HG03575 (cell line): ENCODE measurements around the gene RCN1.
"Not testable (repeated sequence)": the region's sequence is repeated elsewhere in the genome, so short reads cannot be mapped to it uniquely, and the experiment has no call there.

Experiments used
- ATAC-seq: cut with Tn5 transposase; IDR thresholded peaks from one replicate; pipeline ENCODE4 v1.9.1; 2021; ENCODE audit not compliant: unreplicated experiment, insufficient number of reproducible peaks, low FRiP score; ENCODE audit errors: extremely low read depth

Gene RCN1

DNA sequence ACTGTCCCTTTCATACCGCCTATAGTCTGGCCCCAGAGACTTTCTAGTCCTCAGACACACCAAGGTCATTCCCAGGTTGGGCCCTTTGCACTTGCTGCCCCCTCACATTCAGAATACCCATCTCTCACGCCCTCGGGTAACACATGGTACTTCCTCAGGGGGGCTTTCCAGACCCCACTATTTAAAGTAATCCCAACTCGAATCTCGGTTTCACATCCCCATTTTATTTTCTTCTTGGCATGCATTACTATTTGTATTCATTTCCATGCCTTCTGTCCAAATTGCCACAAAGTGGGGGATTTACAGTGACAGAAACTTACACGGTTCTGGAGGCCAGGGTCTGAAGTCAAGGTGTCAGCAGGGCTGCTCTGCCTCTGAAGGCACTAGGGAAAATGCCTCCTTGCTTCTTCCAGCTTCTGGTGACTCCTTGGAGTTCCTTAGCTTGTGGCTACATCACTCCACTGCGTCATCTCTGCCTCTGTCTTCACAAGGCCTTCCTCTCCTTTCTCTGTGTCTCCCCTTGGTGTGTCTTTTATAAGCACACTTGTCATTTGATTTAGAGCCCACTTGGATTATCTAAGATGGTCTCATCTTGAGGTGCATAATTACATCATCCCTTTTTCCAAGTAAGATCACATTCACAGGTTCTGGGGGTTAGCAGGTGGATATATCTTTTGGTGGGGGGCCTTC is 15.1 kb downstream of the RCN1 start:
- ATAC-seq: no peak

DNA sequence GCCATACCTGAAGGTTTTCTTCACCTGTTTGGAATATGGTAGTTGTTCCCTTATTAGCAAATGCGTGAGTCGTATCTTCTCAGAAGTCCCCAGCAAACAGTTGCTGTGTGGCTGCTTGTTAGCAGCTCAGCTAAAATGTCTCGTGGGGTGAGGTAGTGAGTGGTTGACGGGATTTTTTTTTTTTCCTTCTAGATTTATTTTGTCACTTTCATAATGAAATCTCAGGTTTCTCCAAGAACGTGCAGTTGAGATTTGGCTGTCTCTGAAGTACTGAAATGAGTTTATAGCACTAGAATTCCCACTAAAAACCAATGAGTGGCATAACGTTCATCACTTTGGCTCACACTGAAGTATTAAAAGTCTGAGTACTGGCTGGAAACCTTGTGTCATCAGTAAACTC is 16.8 kb downstream of the RCN1 start:
- ATAC-seq: no peak

DNA sequence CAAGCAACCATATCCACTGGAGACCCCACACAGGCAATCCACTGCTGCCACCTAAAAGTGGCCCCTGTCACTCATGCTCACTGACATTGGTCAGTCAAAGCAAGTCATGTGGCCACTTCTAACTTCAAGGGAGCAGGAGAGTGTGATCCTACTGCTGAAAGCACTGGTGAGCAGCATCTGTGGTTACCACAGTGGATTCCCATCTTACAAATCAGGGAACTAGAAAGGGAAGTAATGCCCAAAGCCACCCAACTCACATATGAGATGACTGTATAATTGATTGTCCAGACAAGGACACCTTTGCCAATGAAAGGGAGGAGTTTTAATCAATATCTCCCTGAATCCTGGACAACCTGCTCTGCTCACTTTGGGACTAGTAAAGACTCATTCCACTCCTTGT is 17.7 kb downstream of the RCN1 start:
- no peak for ATAC-seq

DNA sequence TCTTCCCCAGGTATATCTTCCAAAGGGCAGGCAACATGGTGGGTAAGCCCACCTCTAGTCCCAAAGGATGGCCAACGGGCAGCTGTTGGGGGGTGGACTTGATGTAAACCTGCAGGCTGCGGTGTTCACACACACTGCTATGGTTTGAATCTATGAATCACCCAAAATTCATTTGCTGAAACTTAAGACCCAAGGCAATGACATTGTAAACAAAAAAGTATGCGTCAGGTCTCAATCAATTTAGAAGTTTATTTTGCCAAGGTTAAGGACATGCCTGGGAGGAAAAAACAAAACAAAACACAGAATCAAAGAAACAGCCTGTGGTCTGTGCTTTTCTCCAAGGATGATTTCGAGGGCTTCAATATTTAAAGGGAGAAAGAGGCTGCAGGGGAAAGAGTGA is 18.3 kb downstream of the RCN1 start:
- ATAC-seq: no peak

DNA sequence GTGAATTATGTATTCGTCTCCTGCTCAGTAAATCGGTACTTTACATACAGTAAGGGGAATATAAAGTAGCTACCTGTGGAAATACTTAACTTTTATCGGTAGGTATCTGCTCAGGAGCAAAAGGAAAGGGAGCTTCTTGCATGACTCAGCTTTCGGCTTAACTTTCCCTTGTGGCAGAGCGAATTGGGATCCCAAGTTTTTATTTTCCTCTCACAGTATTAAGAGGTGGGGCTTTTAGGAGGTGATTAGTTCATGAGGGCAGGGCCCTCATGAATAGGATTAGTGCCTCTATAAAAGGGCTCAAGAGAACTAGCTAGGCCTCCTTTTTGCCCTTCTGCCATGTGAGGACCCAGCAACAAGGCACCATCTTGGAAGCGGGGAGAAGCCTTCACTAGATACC is 18.7 kb downstream of the RCN1 start:
- ATAC-seq: no peak

DNA sequence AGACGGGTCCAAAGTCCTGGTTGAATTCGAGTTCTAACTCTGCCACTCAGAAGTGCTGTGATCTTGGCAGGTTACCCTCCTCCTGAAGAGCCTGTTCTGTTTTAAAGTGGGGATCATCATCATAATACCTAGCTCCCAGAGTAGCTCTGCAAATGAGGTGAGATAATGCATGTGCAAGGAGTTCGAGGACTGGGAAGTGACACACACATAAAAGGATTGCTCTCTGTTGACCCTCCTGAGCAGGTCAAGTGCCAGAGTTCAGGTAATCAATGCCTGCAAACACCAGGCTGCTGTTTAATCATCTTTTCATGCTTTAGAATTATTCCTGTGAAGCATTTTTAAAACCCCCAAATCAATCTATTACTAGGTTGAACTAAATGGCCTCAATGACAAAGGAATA is 19.9 kb downstream of the RCN1 start:
- no peak for ATAC-seq

DNA sequence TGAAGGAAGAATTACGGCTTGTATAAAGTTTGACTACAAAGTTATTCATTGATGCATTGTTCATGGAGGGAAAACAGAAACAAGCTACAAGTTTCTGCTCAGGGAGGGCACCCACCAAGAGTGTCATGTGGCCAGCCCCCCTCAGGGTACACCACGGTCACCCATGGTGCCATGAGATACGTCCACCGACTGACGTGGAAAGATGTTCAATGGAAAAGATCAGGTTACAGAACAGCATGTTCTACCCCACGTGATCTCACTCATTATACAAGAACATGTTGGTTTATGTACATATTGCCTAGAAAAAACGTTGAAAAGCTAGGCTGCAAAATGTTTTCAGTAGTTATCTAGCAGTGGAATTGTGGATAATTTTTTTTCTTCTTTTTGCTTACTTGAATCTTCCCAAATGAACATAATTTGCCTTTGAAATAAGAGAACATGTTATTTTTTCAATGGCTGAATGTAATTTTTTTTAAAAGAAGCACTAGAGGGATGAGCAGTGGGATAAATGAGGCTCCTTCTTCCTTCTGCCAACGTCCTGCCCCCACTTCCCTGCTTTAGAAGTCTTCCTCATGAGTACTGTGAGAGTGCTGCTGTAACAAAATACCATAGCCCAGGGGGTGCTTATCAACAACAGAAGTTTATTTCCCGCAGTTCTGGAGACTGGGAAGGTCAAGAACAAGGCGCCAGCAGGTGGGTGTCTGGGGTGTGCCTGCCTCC is 22.5 kb downstream of the RCN1 start:
- ATAC-seq: no peak

DNA sequence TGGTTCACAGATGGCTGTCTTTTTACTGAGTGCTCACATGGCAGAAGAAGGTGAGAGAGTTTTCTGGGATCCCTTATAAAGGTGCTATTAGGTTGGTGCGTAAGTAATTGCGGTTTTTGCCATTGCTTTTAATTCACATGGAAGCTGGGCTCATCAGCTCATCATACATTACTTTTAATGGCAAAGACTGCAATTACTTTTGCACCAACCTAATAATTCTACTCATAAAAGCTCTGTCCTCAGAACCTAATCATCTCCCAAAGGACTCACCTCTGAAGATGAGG is 23.0 kb downstream of the RCN1 start:
- ATAC-seq: no peak

DNA sequence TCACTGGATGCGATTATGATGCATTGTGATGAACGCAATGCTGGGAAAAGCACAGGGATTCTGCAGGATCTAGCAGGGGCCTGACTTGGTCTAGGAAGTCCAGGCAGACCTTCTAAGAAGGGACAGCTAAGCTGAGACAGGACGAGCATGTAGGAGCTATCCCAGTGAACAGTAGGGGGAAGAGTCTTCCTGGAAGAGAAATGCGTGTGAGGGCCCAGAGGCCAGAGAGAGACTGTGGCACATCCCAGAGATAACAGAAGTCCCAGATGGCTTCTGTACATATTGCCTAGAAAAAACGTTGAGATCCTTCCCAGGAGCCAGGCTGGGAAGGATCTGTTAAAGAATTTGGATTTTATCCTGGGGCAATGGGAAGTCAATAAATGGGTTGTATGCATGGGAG is 24.6 kb downstream of the RCN1 start:
- ATAC-seq: no peak

DNA sequence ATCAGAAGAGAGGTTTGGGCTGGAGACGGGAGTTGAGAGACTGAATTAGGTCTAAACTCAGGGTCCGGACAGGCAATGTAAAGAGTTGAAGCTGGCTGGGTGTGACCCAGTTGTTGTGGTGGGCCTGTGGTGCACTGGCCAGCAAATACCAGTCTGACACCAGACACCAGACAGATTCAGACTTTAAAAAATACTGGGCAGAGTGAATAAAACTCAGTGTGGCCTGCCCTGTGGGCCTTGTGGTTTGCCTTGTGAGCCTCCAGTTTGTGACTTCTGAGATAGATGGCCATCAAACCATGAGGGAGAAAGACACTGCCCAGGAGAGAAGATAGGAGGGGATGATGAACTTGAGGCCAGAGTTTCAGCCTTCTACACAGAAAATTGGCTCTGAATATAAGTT is 25.8 kb downstream of the RCN1 start:
- no peak for ATAC-seq

DNA sequence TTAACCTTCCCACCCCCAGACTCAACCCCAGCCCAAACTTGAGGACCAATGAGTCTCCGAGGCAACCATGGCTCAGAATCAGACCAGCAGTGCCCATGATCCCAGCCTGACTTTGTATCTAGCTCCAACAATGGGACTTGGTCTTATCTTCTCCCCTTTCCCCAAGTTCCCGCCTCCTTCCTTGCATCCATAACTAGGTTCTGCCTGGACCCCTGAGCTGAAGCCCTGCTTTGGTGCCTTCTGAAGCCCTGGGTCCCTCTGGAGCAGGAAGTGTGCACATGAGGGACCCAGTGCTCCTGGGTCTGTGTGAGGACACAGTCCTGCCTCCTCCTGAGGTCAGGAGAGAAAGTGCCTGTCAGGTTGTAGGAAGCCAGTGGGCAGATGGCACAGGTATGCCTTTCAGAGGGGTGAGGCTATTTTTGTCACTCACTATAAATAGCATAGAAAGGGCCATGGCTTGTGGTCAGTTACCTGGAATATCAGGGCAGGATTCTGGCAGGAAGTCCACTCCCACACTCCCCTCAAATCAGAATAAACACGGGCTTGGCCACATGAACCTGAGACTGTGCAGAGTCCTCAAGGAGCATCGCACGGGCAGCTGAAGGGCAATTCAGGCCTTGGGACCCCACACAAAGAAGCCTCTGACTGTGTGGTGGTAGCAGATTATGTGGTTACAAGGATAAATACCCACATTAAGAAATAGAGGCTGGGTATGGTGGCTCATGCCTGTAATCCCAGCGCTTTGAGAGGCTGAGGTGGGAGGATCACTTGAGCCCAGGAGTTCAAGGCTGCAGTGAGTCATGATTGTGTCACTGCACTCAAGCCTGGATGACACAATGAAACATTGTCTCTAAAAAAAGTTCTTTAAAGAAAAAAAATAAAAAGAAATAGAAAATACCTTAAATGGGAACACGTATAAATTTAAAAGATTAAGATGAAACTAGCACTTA is 27.4 kb downstream of the RCN1 start:
- no peak for ATAC-seq

DNA sequence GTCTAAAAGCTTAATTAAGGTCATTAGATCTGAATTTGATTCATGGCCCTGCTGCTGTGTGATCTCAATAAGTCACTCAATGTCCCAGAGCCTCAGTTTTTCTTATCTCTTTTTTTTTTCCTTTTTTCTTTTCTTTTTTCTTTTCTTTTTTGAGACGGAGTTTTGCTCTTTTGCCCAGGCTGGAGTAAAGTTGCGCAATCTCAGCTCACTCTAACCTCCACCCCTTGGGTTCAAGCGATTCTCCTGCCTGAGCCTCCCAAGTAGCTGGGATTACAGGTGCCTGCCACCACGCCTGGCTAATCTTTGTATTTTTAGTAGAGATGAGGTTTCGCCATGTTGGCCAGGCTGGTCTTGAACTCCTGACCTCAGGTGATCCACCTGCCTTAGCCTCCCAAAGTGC is 28.3 kb downstream of the RCN1 start:
- ATAC-seq: not testable (repeated sequence)

DNA sequence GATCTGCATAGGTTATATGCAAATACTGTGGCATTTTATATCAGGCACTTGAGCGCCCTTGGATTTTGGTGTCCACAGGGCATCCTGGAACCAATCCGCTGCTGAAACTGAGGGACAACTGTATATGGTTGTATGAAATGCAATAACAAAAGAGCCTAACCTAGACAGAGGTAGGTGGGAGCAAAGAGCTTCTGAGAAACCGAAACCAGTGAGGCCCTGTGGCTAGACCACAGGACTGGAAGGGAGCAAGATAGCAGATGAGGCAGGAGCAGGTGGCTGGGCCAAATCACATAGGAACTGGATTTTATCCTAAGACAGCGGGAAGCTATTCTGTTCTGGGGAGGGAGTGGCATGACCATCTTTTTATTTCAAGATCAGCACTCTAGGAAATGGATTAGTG is 30.1 kb downstream of the RCN1 start:
- no peak for ATAC-seq

DNA sequence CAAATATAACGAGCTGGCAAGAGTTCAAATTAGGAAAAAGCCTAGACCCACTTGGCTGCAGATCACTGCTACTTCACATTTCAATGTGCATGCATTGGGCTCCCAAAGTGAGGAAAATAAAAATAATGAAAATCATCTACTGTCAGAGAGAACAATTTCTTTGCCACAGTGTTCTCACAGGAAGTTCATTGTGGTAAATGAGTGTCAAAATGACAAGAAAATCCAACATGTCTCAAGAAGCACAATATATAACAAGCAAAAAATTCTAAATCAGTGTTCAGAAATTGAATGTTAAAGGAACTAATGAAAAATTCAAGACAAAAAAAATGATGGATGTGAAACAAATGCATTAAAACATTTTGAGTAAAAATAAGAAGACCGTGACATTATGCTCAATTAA is 31.3 kb downstream of the RCN1 start:
- ATAC-seq: no peak

DNA sequence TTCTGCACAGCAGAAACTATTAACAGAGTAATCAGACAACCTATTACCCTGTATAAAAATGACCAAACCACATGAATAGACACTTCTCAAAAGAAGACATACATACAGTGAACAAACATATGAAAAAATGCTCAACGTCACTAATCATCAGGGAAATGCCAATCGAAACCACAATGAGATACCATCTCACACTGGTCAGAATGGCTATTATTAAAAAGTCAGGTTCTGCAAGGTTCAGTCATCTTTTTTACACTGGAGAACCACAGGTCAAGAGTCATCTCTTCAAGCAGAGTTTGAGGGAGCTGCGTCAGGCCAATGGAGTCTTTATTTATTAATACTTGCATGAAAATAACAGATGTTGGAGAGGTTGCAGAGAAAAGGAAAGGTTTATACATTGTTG is 40.4 kb downstream of the RCN1 start:
- ATAC-seq: no peak

DNA sequence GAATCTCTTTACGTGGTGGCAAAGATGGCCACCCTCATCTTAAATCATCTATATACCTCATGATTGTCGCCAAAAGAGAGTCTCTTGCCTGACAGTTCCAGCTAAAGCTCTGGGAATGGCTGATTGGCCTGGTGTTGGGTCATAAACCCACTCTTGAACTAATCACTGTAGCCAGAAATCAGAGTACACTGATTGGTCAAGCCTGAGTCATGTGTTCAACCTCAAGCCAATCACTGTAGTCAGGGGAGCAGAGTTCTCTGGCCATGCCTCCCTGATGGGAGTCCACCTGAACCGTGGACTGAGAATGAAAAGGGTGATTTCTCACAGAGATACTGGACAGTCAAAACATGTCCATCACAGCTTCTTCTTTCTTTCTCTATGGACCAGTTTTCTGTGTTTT is 45.8 kb downstream of the RCN1 start:
- ATAC-seq: no peak

DNA sequence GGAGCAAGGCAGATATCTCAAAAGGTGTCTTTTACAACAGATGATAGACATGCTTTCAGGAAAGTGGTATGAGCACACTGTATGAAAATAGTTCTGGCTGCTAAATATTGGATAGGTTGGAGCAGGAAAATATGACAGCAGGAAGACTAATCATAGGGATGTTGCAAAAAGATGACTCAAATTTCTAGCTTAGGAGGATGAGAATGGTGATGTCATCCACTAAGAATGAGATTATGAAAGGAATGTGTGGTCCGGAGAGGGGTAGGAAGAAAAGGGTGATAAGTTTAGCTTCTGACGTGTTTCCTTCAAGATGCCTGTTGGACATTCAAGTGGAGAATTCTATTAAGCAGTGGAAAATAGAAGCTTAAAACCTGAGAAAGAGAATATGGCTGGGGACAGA is 46.4 kb downstream of the RCN1 start:
- no peak for ATAC-seq

DNA sequence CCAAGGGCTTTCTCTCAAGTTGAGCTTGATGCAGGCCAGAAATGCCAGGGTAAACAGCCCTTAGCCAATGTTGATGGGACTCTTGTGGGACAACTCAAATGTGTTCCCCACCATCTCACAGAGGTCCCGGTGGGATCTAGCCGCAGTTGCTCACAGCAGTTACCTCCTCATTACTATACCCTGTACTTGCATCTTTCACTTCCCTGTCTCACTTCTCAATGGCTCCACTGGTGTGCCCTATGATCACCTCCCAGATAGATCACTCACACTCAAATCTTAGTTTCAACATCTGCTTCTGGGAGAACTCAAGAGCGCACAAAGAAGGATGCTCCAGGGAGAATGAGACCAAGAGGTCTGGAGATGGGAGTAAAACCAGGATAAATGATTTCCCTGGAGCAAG is 47.0 kb downstream of the RCN1 start:
- ATAC-seq: no peak

DNA sequence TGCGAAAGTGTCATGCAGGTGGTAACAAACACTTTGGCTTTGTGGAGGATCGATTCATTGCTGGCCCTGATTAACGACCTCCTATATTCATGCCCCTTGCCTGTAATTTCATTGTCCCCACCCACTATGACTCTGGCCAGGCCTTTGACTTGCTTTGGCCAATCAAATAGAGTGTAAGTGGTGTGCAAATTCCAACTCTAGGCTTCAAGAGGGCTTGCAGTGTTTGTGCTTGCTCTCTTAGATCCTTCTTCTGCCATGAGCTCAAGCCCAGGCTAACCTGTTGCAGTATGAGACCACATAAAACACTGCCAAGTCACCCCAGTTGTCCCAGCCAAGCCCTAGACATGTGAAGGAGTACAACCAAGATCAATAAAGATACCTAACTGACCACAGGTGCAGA is 48.0 kb downstream of the RCN1 start:
- ATAC-seq: no peak

DNA sequence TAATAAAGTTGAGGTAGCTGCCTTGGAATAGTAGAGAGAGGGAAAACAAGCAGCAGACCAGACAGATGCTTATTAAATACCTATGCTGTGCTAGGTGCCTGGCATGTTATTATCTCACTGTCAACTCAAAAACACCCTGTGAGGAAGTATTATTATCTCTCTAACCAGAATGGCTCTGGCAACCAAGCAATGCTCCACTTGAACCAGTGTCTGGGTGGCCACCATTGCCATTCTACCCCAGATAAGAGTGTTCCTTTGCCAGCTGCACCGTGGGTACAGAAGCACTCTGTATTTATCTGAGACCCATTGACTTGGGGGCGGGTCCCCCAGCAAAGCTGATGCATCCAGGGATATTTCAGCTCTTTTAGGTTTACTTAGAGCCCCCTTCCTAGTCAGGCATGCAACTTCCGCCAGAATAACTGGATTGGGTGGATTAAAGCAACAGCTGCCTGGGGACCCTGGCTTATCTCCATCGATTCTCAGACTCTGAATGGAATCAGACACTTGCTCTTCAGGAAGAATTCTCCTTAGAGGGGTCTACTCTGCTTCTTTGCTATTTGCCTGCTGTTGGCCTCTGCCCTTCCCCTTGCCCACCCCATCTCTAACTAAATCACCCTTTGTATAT is 49.1 kb downstream of the RCN1 start:
- no peak for ATAC-seq
